ENCODE data around the gene LRCH1.

Gene LRCH1

DNA sequence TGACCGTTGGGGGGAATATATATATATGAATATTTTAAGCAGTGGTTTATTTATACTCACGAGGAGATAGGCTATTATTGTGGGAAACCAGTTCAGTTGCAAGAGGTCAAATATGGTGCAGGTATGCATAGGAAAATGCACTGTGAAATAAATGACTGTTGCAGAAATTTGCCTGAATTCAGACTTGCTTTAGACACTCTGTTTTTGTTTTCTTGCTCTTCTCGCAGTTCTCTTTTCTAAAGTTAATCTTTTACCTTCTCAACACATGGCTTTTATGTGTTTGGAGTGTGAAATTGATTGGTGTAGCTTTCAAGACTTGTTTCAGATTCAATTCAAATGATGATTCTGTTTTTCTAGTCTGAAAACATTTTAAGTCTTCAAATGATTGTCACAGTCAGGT, 109.7 kb downstream of the LRCH1 start:
- Histone ChIP-seq H3K9ac (ENCODE audit: low read depth, low read length) (no peak overlapping the region), H3K27me3 (ENCODE audit: insufficient read depth, low read length, poor library complexity) (no peaks in the 10 kb centered on the region), H3K9me3 (ENCODE audit: insufficient read depth, low read length, severe bottlenecking) (no peaks in the 10 kb centered on the region), H3K36me3 (ENCODE audit: insufficient read depth, low read length) (no peaks in the 10 kb centered on the region), H3K27ac (ENCODE audit: low read length) (no peak overlapping the region), H3K4me3 (ENCODE audit: low read depth in 1 of 2, low read length in 2 of 2) (no peak overlapping the region), H3K4me2 (ENCODE audit: insufficient read depth, low read length) (no peak overlapping the region), H3K4me1 (ENCODE audit: insufficient read depth, low read length) (peaks cover 30% of the 10 kb centered on the region), H2AFZ (ENCODE audit: low read depth, low read length) (no peak overlapping the region), H4K20me1 (ENCODE audit: insufficient read depth, low read length) (peaks cover 18% of the 10 kb centered on the region), H3K79me2 (ENCODE audit: insufficient read depth, low read length) (peaks cover 66% of the 10 kb centered on the region)
- ATAC-seq (ENCODE audit: insufficient read depth, low read depth) = no peak
- no peak for TF ChIP-seq EZH2 (IDR thresholded peaks at IDR 0.05; ENCODE audit: borderline replicate concordance, low read depth, low read length, severe bottlenecking)
- TF ChIP-seq, protein P1, sequence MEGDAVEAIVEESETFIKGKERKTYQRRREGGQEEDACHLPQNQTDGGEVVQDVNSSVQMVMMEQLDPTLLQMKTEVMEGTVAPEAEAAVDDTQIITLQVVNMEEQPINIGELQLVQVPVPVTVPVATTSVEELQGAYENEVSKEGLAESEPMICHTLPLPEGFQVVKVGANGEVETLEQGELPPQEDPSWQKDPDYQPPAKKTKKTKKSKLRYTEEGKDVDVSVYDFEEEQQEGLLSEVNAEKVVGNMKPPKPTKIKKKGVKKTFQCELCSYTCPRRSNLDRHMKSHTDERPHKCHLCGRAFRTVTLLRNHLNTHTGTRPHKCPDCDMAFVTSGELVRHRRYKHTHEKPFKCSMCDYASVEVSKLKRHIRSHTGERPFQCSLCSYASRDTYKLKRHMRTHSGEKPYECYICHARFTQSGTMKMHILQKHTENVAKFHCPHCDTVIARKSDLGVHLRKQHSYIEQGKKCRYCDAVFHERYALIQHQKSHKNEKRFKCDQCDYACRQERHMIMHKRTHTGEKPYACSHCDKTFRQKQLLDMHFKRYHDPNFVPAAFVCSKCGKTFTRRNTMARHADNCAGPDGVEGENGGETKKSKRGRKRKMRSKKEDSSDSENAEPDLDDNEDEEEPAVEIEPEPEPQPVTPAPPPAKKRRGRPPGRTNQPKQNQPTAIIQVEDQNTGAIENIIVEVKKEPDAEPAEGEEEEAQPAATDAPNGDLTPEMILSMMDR (IDR thresholded peaks at IDR 0.05; ENCODE audit: borderline replicate concordance, extremely low read depth, low read length, poor library complexity, severe bottlenecking) = no peak
- DNase-seq = no peak

DNA sequence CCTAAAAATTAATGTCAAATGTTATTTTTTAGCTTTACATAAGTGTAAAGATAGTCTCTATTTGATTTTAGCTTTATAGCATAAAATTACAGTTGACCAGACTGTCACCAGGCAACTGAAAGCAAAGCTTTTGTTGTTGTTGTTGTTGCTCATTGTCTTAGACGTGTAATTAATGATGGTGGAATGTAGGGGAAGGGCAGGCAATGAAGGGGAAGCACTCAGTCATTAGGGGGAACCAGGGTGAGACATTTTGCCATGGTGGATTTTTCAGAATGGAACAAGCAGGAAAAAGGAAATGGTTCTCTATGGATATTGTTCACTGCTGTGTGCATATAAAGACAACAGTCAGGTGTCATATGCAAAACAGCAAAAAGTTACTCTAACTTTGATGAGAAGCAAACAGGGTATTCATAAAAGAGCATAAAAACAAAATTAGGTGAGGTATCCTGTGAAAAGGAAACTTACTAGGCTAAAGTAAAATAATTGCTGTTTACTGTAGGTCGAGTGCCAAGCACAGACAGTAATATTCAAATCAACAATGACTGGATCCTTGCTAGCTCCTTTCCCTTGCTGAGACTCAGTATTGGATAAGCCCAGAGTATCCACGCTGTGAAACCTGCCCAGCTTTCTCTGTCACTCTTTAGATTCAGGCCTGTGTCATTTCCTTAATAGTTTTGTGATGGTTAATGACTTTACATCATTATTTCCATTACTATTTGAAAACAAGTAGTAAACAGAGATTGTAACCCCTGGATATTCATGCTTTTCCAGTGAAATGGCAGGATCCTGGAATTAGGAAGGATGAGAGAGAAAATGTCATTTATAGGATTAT, 110.5 kb downstream of the LRCH1 start:
- TF ChIP-seq, protein P1 (IDR thresholded peaks at IDR 0.05; ENCODE audit: borderline replicate concordance, extremely low read depth, low read length, poor library complexity, severe bottlenecking) = no peak
- no peak for TF ChIP-seq EZH2 (IDR thresholded peaks at IDR 0.05; ENCODE audit: borderline replicate concordance, low read depth, low read length, severe bottlenecking)
- ATAC-seq (ENCODE audit: insufficient read depth, low read depth) = no peak
- Histone ChIP-seq H3K27me3 (ENCODE audit: insufficient read depth, low read length, poor library complexity) (no peaks in the 10 kb centered on the region), H3K27ac (ENCODE audit: low read length) (no peak overlapping the region), H3K9me3 (ENCODE audit: insufficient read depth, low read length, severe bottlenecking) (no peaks in the 10 kb centered on the region), H3K9ac (ENCODE audit: low read depth, low read length) (no peak overlapping the region), H3K4me3 (ENCODE audit: low read depth in 1 of 2, low read length in 2 of 2) (no peak overlapping the region), H2AFZ (ENCODE audit: low read depth, low read length) (no peak overlapping the region), H4K20me1 (ENCODE audit: insufficient read depth, low read length) (peaks cover 21% of the 10 kb centered on the region), H3K79me2 (ENCODE audit: insufficient read depth, low read length) (peaks cover 67% of the 10 kb centered on the region), H3K4me2 (ENCODE audit: insufficient read depth, low read length) (no peak overlapping the region), H3K4me1 (ENCODE audit: insufficient read depth, low read length) (peaks cover 37% of the 10 kb centered on the region), H3K36me3 (ENCODE audit: insufficient read depth, low read length) (no peaks in the 10 kb centered on the region)
- DNase-seq = no peak

DNA sequence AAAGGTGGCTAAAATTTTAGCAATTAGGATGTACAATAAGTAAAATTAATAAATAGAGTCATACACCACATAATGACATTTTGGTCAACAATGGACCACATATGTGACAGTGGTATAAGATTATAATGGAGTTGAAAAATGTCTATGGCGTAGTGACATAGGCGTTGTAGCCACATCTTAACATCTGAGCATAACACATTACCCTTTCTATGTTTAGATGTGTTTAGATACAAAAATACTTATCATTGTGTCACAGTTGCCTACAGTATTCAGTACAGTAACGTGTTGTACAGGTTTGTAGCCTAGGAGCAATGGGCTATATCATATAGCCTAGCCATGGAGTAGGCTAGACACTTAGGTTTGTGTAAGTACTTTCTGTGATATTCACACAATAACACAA, 111.2 kb downstream of the LRCH1 start:
- Histone ChIP-seq H3K27ac (ENCODE audit: low read length) (no peak overlapping the region), H3K9ac (ENCODE audit: low read depth, low read length) (no peak overlapping the region), H3K4me2 (ENCODE audit: insufficient read depth, low read length) (no peak overlapping the region), H2AFZ (ENCODE audit: low read depth, low read length) (no peak overlapping the region), H3K27me3 (ENCODE audit: insufficient read depth, low read length, poor library complexity) (no peaks in the 10 kb centered on the region), H3K4me1 (ENCODE audit: insufficient read depth, low read length) (peaks cover 38% of the 10 kb centered on the region), H3K9me3 (ENCODE audit: insufficient read depth, low read length, severe bottlenecking) (no peaks in the 10 kb centered on the region), H4K20me1 (ENCODE audit: insufficient read depth, low read length) (peaks cover 25% of the 10 kb centered on the region), H3K4me3 (ENCODE audit: low read depth in 1 of 2, low read length in 2 of 2) (no peak overlapping the region), H3K36me3 (ENCODE audit: insufficient read depth, low read length) (peaks cover 5% of the 10 kb centered on the region; the same call in 1 of the 2 replicates), H3K79me2 (ENCODE audit: insufficient read depth, low read length) (peaks cover 71% of the 10 kb centered on the region)
- no peak for DNase-seq
- no peak for ATAC-seq (ENCODE audit: insufficient read depth, low read depth)
- TF ChIP-seq EZH2 (IDR thresholded peaks at IDR 0.05; ENCODE audit: borderline replicate concordance, low read depth, low read length, severe bottlenecking) = no peak
- TF ChIP-seq, protein P1 (IDR thresholded peaks at IDR 0.05; ENCODE audit: borderline replicate concordance, extremely low read depth, low read length, poor library complexity, severe bottlenecking) = no peak
